T-cell (primary cell): Measurements from ENCODE around the gene MATN3. TPM values are rescaled to one million over a fixed set of nuclear protein-coding genes. Genes with fewer than 3 reads are reported as not detected.

Experiments
- ATAC-seq, 4 experiments: fragments of 200-7000 bp in 3 of 4; fragments of 150-1000 bp in 1 of 4; cut with Tn5 transposase; replicated peaks in 1 of 4; 1 replicate in 3 of 4; 2 replicates in 1 of 4; pipeline ENCODE4 v1.10.0; 2021; ENCODE audit warnings: moderate library complexity in 3 of 4, mild to moderate bottlenecking in 2 of 4, moderate number of reproducible peaks in 1 of 4
- CTCF ChIA-PET, 2 donors: fragments of 300-600 bp; sonication (Branson Sonifier 250); formaldehyde crosslinking; loops; one replicate each; lab custom pipeline; 2022; ENCODE audit warnings: antibody characterized with exemption in 2 of 2; lab: Charles Lee
- POLR2A ChIA-PET, 2 donors: fragments of 300-600 bp; sonication (Branson Sonifier 250); formaldehyde crosslinking; loops; one replicate each; lab custom pipeline; 2022; ENCODE audit warnings: antibody characterized with exemption in 2 of 2; lab: Charles Lee
- DNase-seq, 35 experiments: peaks; one replicate each; pipeline versions ENCODE4 v3.0.0 to v3.0.0-alpha.2; 2013 to 2023
- H3K27ac ChIP-seq: one replicate; pipeline ENCODE4 v1.5.1; 2013; ENCODE audit warnings: low read length
- H3K27me3 ChIP-seq, 2 experiments: replicated peaks in 1 of 2; 1 replicate in 1 of 2; 2 replicates in 1 of 2; pipeline versions ENCODE4 v1.6.1 to v1.7.0; 2013; ENCODE audit warnings: low read length in 1 of 2, mixed read lengths in 1 of 2; ENCODE audit not compliant: control insufficient read depth in 2 of 2, insufficient read depth in 2 of 2; ENCODE audit errors: extremely low read depth in 1 of 2
- H3K36me3 ChIP-seq, 2 donors: 1 replicate in 1 of 2; 2 replicates in 1 of 2; pipeline versions ENCODE4 v1.6.1 to v1.7.0; 2013; ENCODE audit warnings: low read length in 1 of 2; ENCODE audit not compliant: control insufficient read depth in 2 of 2, insufficient read depth in 1 of 2; ENCODE audit errors: extremely low read depth in 1 of 2
- H3K4me1 ChIP-seq, 2 experiments: 1 replicate in 1 of 2; 2 replicates in 1 of 2; pipeline versions ENCODE4 v1.6.1 to v1.7.0; 2013; ENCODE audit warnings: low read length in 2 of 2, mixed read lengths in 1 of 2; ENCODE audit not compliant: insufficient read depth in 2 of 2, control insufficient read depth in 1 of 2; ENCODE audit errors: extremely low read depth in 1 of 2
- H3K4me3 ChIP-seq, 2 donors: 1 replicate in 1 of 2; 2 replicates in 1 of 2; pipeline versions ENCODE4 v1.5.1 to v1.7.0; 2013; ENCODE audit warnings: mild to moderate bottlenecking in 2 of 2, low read length in 1 of 2, moderate library complexity in 1 of 2; ENCODE audit not compliant: control insufficient read depth in 1 of 2; ENCODE audit errors: extremely low read depth in 1 of 2
- H3K9me3 ChIP-seq: 2 replicates; pipeline ENCODE4 v1.7.0; 2013
- H3K27ac Mint-ChIP-seq, 2 donors: one replicate each; pipeline ENCODE4 v1.8.0; 2020 to 2021; ENCODE audit warnings: mild to moderate bottlenecking in 2 of 2, mixed read lengths in 2 of 2
- H3K27me3 Mint-ChIP-seq, 2 donors: one replicate each; pipeline ENCODE4 v1.8.0; 2021 to 2022; ENCODE audit warnings: mixed read lengths in 2 of 2
- H3K36me3 Mint-ChIP-seq: one replicate; pipeline ENCODE4 v1.8.0; 2021; ENCODE audit warnings: mixed read lengths
- H3K4me1 Mint-ChIP-seq, 3 donors: one replicate each; pipeline ENCODE4 v1.8.0; 2020 to 2022; ENCODE audit warnings: mixed read lengths in 3 of 3, mild to moderate bottlenecking in 1 of 3
- H3K4me3 Mint-ChIP-seq, 3 donors: one replicate each; pipeline ENCODE4 v1.8.0; 2020 to 2022; ENCODE audit warnings: mild to moderate bottlenecking in 3 of 3, mixed read lengths in 3 of 3, moderate library complexity in 3 of 3
- H3K9me3 Mint-ChIP-seq, 3 donors: one replicate each; pipeline ENCODE4 v1.8.0; 2020 to 2022; ENCODE audit warnings: mixed read lengths in 3 of 3
- WGBS: methylation state at CpG from one replicate; pipeline ENCODE4 v1.1.5; 2013; ENCODE audit warnings: missing lambda C conversion rate; ENCODE audit not compliant: insufficient coverage; 5-methylcytosine and 5-hydroxymethylcytosine counted together
- total RNA-seq, 35 experiments: library from RNA in 6 of 35; stranded (reverse) in 6 of 35; fragments of 120-200 nt in 1 of 35; gene quantifications; one replicate each; pipeline versions ENCODE4 v1.2.1 to v1.2.4 and lab custom pipeline; 2013 to 2026

Gene MATN3
- total RNA-seq, 5 donors from 2014 or later (not counting 1 experiment from before 2014, with no cell fraction given), result 0.23 to 0.28 TPM; not detected in 3

- peaks cover 21% of the 10 kb centered on the region for H3K36me3 Mint-ChIP-seq
- ChIA-PET CTCF (interaction anchor here (0.7 to 2.2 kb wide), 7 partner anchors 60 to 456 kb away, joined by 3 to 14 read pairs (median 4); no protein-coding TSS in a partner anchor), POLR2A (no interaction called here)
- DNase-seq (peak in 32 of 35 experiments; percentile 3 to 70 (median 26)), ATAC-seq (peak; percentile 63 to 83 (median 78))
- no peaks in the 10 kb centered on the region for H3K27me3 Mint-ChIP-seq
- Histone ChIP-seq H3K9me3 (no peaks in the 10 kb centered on the region), H3K27me3 (no peaks in the 10 kb centered on the region), H3K4me1 (no peaks in the 10 kb centered on the region), H3K4me3 (no peak overlapping the region), H3K36me3 (no peaks in the 10 kb centered on the region), H3K27ac (no peak overlapping the region)
- no peaks in the 10 kb centered on the region for H3K9me3 Mint-ChIP-seq
- WGBS, result no CpG with 5 or more reads among the region's 6 CpGs
- H3K4me3 Mint-ChIP-seq, result no peak overlapping the region
- H3K4me1 Mint-ChIP-seq, result no peaks in the 10 kb centered on the region
- no peak overlapping the region for H3K27ac Mint-ChIP-seq
Observed at GRCh38 chr2:19955544-19956422, 56.7 kb downstream of the MATN3 start.

DNA sequence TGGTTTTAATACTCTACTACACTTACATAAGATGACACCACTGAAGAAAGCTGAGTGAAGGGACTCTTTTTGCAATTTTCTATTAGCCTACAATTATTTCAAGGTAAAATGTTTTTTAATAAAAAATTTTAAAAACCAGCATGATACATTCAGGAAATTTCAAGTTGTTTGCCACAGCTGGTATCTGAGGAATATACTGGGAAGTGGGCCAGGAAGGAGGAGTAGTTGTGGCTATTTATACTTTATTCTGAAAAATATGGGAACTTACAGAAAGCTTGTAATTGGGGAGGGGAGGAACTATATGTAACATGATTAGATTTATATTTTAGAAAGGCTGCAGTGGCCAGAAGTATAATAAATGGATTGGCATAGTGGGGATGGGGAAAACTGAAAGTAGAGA, 63.4 kb downstream of the MATN3 start:
- Histone ChIP-seq H3K36me3 (peaks cover 0 to 5% of the 10 kb centered on the region in 2 donors), H3K4me3 (no peak overlapping the region), H3K27me3 (no peaks in the 10 kb centered on the region), H3K4me1 (no peaks in the 10 kb centered on the region), H3K27ac (no peak overlapping the region), H3K9me3 (no peaks in the 10 kb centered on the region)
- no peaks in the 10 kb centered on the region for H3K9me3 Mint-ChIP-seq
- ATAC-seq (no peak), DNase-seq (no peak)
- H3K27me3 Mint-ChIP-seq, result no peaks in the 10 kb centered on the region
- no peaks in the 10 kb centered on the region for H3K4me1 Mint-ChIP-seq
- H3K36me3 Mint-ChIP-seq, result peaks cover 52% of the 10 kb centered on the region
- no peak overlapping the region for H3K27ac Mint-ChIP-seq
- no peak overlapping the region for H3K4me3 Mint-ChIP-seq
- CTCF ChIA-PET, result no interaction called here
- POLR2A ChIA-PET, result no interaction called here

GRCh38 chr2:19947184-19947940, 65.1 kb downstream of the MATN3 start:
- Mint-ChIP-seq H3K4me3 (no peak overlapping the region), H3K9me3 (no peaks in the 10 kb centered on the region), H3K36me3 (peaks cover 46% of the 10 kb centered on the region), H3K27ac (no peak overlapping the region), H3K4me1 (no peaks in the 10 kb centered on the region), H3K27me3 (no peaks in the 10 kb centered on the region)
- Histone ChIP-seq H3K36me3 (peaks cover 0 to 5% of the 10 kb centered on the region in 2 donors), H3K4me3 (no peak overlapping the region), H3K27ac (no peak overlapping the region), H3K4me1 (no peaks in the 10 kb centered on the region), H3K27me3 (no peaks in the 10 kb centered on the region), H3K9me3 (no peaks in the 10 kb centered on the region)
- DNase-seq (no peak), ATAC-seq (no peak)
- WGBS, result 100% methylated on average over 2 of the region's 4 CpGs
- POLR2A ChIA-PET, result interaction anchor here in 1 of 2 donors (0.6 kb wide), 1 partner anchor 10 kb away, joined by 4 read pairs; no protein-coding TSS in a partner anchor
- CTCF ChIA-PET, result no interaction called here

GRCh38 chr2:19944205-19944845, 68.1 kb downstream of the MATN3 start:
- Mint-ChIP-seq H3K4me3 (no peak overlapping the region), H3K36me3 (peaks cover 38% of the 10 kb centered on the region), H3K27ac (no peak overlapping the region), H3K9me3 (no peaks in the 10 kb centered on the region), H3K27me3 (no peaks in the 10 kb centered on the region), H3K4me1 (no peaks in the 10 kb centered on the region)
- no CpG with 5 or more reads among the region's 2 CpGs for WGBS
- Histone ChIP-seq H3K27me3 (no peaks in the 10 kb centered on the region), H3K27ac (no peak overlapping the region), H3K4me3 (no peak overlapping the region), H3K36me3 (peaks cover 0 to 3% of the 10 kb centered on the region in 2 donors), H3K4me1 (no peaks in the 10 kb centered on the region), H3K9me3 (no peaks in the 10 kb centered on the region)
- CTCF ChIA-PET, result no interaction called here
- DNase-seq, result no peak
- ATAC-seq, result no peak
- POLR2A ChIA-PET, result no interaction called here

GRCh38 chr2:19943189-19943588, 69.3 kb downstream of the MATN3 start:
- Mint-ChIP-seq H3K27ac (no peak overlapping the region), H3K4me1 (no peaks in the 10 kb centered on the region), H3K4me3 (no peak overlapping the region), H3K36me3 (peaks cover 35% of the 10 kb centered on the region), H3K9me3 (no peaks in the 10 kb centered on the region), H3K27me3 (no peaks in the 10 kb centered on the region)
- DNase-seq (no peak), ATAC-seq (no peak)
- Histone ChIP-seq H3K4me3 (no peak overlapping the region), H3K27me3 (no peaks in the 10 kb centered on the region), H3K27ac (no peak overlapping the region), H3K36me3 (peaks cover 0 to 6% of the 10 kb centered on the region in 2 donors), H3K4me1 (no peaks in the 10 kb centered on the region), H3K9me3 (no peaks in the 10 kb centered on the region)
- ChIA-PET CTCF (interaction anchor here in 1 of 2 donors (0.9 kb wide), 1 partner anchor 72 kb away, joined by 4 read pairs; no protein-coding TSS in a partner anchor), POLR2A (no interaction called here)
- no CpG with 5 or more reads among the region's 1 CpG for WGBS

DNA sequence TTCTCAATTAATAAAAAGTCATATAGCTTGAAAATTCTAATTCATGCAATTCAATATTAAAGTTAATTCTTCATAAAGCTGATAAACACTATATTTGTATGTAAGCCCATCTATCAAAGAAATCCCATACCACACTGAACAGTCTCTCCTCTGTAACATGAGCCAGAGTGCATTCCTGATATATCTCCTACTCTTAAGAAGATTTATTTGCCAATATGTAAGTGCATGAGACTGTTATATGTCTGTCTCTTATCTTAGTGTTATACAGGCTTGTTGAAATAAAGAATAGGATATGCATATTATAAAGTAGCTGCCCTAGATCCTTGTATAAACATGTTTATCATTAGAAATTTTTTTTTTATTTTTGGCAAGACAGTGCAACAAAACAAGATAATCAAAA, 70.3 kb downstream of the MATN3 start:
- CTCF ChIA-PET, result interaction anchor here (0.6 to 0.7 kb wide), 2 partner anchors 44 to 148 kb away, joined by 3 to 5 read pairs; no protein-coding TSS in a partner anchor

More for the DNA sequence above, 70.3 kb downstream of the MATN3 start:
- Histone ChIP-seq H3K27me3 (no peaks in the 10 kb centered on the region), H3K4me1 (no peaks in the 10 kb centered on the region), H3K27ac (no peak overlapping the region), H3K4me3 (no peak overlapping the region), H3K36me3 (peaks cover 0 to 9% of the 10 kb centered on the region in 2 donors), H3K9me3 (no peaks in the 10 kb centered on the region)
- no peaks in the 10 kb centered on the region for H3K9me3 Mint-ChIP-seq
- no peak for DNase-seq
- POLR2A ChIA-PET, result no interaction called here
- H3K4me1 Mint-ChIP-seq, result no peaks in the 10 kb centered on the region
- H3K27me3 Mint-ChIP-seq, result no peaks in the 10 kb centered on the region
- no peak for ATAC-seq
- peaks cover 42% of the 10 kb centered on the region for H3K36me3 Mint-ChIP-seq
- H3K4me3 Mint-ChIP-seq, result no peak overlapping the region
- no peak overlapping the region for H3K27ac Mint-ChIP-seq
